Right ventricle myocardium inferior (tissue), 1 donor: Measurements from ENCODE around the gene SLX4. TPM values are rescaled to one million over a fixed set of nuclear protein-coding genes. Genes with fewer than 3 reads are reported as not detected.
"Not testable (repeated sequence)": the region's sequence is repeated elsewhere in the genome, so short reads cannot be mapped to it uniquely, and the experiment has no call there.

ENCODE experiments used
- ATAC-seq: fragments of 200-7000 bp; cut with Tn5 transposase; one replicate; pipeline ENCODE4 v1.9.1; 2020; ENCODE audit warnings: mild to moderate bottlenecking, moderate library complexity
- DNase-seq: peaks from one replicate; pipeline ENCODE4 v3.0.0; 2021; ENCODE audit errors: missing footprints
- intact Hi-C: fragments of 100-400 bp; cut with DNase I; formaldehyde crosslinking; loops from one replicate; pipeline ENCODE4 v1.11.0; 2022
- long read RNA-seq: library from polyadenylated mRNA; unstranded; transcript quantifications from one replicate; pipeline ENCODE4 v2.0.0, GENCODE V29; 2021
- total RNA-seq: library from RNA; stranded (reverse); fragmentation: NEBNext Ultra II Directional; extraction: Animal tissue kit (Norgen Biotek cat#: 25700); gene quantifications from one replicate; pipeline ENCODE4 v1.2.1, GENCODE V29; 2021
- donor health status: DM: no; HTN: yes; CAD: no; lungs with severe emphysema.

The SLX4 gene
- 3.3 TPM for total RNA-seq
- long read RNA-seq, result 0 reads

DNA sequence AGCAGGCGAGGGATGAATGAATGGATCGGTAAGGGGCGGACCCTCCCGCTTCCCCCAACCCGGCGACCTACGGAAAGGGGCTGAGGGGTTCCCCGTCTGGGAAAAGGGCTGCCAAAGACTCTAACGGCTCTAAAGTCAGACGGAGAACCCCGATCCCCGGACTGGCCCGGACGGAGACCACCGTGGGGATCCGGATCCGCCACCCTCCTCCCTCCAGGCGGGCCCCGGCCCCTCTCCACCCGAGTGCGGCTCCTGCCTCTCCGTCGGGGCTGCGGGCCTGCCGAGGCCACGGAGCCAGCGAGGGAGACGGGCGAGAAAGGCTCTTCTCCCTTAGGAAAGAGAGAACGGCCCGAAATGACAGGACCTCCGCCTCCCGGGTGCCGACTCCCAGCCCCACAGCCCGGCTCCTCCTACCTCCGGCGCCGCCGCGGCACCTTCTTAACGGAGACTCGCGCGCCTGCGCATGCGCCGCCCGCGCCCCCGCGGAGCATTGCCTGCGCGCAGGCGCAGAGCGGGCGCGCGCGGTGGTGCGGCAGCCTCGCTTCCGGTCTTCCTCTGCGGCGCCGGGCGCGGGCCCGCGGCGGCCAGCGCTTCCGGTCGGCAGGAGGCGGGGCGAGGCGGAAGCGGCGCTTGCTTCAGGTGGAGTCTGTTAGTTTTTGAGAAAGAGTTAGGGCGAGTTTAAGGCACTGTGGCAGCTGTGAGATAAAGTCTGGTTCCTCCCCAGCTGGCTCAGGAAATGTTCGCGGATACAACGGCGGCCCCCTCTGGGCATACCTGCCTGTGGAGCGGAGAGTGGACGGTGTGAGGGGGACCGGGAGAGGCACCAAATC is at the start of gene SLX4:
SLX4 (minus strand) TSS at position 461 of the 830 bp plus-strand sequence. CDS start 2,642 bp downstream, outside the sequence.
- intact Hi-C loops, result loop anchor here (1.0 kb wide), 1 partner anchor 84 kb away; no protein-coding TSS in a partner anchor
- ATAC-seq (peak; percentile 98), DNase-seq (peak; percentile 96)

- DNase-seq, result no peak
- intact Hi-C loops, result no loop called here
- no peak for ATAC-seq
These were observed 47.8 kb upstream of the SLX4 start for GRCh38 chr16:3659251-3659650.

GRCh38 chr16:3656491-3657468 is 45.4 kb upstream of the SLX4 start:
- ATAC-seq (no peak), DNase-seq (no peak)
- intact Hi-C loops, result no loop called here

DNA sequence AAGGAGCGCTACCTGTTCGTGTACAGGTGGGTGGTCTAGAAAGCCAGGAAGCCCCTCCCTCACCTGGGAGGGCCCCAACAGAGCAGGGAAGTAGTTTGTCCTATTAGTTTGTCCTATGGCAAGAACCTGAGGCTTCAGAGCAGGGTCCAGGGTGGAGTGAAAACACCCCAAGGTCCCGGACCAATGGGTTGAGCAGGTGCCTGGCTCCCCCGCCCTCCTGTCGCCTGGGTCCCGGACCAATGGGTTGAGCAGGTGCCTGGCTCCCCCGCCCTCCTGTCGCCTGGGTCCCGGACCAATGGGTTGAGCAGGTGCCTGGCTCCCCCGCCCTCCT is 44.7 kb upstream of the SLX4 start:
- ATAC-seq, intact Hi-C loops, DNase-seq: not testable (repeated sequence)

DNA sequence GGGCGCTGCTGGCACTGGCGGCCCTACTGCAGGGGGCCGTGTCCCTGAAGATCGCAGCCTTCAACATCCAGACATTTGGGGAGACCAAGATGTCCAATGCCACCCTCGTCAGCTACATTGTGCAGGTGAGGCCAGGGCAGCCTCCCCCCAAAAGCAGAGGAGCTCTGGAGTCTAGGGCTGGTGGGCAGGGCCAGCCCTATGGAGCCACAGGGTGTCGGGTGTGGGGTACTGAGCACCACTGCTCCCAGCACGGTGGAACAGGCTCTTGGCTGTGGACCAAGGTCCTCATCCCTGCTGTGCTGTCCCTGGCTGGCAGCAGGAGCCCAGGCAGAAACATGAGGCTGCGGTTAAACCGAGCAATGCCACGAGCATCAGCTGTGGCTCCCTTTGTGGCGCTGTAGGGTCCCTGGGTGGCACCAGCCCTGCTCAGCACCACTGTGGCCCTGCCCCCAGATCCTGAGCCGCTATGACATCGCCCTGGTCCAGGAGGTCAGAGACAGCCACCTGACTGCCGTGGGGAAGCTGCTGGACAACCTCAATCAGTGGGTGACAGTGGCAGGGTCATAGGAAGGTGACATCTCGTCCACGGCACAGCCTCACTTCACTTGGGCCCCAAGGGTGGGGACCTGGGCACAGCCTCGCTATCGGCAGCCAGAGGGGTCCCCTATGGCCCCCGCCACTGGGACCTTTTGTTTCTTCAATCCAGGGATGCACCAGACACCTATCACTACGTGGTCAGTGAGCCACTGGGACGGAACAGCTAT is 44.2 kb upstream of the SLX4 start:
- no peak for DNase-seq
- no peak for ATAC-seq
- intact Hi-C loops, result no loop called here

DNA sequence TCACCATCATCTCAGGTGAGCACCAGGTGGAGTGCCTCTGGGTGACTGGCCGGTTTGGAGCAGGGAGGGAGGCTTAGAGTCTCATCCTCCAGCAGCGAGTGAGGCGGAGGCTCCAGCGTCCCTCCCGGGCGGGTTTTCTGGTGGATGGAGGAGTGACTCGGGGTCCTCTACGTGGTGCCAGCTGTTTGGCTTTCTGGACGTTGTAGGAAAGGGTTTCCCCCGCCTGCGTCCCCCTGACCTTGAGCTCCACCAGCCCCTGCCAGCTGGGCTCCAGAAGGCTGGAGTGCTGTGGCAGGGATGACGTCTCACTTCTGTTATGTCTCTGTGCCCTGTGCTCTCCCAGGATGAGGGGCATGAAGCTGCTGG is 43.6 kb upstream of the SLX4 start:
- ATAC-seq (no peak), DNase-seq (no peak)
- intact Hi-C loops, result no loop called here

GRCh38 chr16:3654249-3654991 is 43.0 kb upstream of the SLX4 start, which contains the start of gene DNASE1:
DNASE1 (plus strand) TSS chr16:3654691; CDS start chr16:3655374, 683 bp downstream.
- DNase-seq, result no peak
- intact Hi-C loops, result no loop called here
- peak; percentile 51 for ATAC-seq

DNA sequence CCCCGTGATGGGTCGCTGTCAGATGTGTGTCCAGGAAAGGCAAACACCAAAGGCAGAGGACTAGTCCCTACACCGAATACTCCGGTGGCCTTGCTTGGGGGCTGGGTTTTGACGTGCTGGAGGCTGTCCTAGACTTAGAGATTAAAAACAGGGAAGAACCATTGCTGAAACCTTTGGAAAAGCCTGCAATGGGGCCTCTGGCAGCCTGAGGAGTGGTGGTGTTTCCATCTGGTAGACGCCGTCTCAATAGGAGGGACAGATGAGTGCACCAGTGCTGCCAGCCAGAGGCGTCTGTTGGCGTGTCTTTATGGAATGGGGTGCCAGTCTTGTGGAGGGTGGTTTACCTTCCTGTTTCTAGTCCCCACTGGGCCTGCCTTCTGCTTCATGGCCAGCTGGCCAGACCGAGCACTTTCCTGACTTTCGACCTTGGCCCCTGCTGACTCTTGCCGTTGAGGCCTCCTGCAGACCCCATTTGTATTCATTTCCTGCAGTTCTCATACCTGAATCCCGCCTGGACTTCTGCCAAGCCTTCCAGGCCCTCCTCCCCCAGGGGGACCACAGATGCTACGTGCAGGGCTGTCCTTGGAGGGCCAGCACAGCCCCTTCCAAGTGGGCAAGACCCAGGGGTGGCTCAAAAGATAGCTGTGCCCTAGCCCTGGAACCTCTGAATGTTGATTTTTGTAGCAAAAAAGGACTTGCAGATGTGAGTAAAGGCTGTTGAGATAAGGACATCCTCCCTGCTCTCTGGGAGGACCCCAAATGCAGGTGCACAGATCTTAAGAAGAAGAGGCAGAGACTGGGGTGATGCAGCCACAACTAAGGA is 41.2 kb upstream of the SLX4 start:
- intact Hi-C loops, result no loop called here
- DNase-seq, result no peak
- ATAC-seq, result no peak

- ATAC-seq, result no peak
- intact Hi-C loops, result no loop called here
- no peak for DNase-seq
These were observed 40.3 kb upstream of the SLX4 start for GRCh38 chr16:3651461-3652372.

DNA sequence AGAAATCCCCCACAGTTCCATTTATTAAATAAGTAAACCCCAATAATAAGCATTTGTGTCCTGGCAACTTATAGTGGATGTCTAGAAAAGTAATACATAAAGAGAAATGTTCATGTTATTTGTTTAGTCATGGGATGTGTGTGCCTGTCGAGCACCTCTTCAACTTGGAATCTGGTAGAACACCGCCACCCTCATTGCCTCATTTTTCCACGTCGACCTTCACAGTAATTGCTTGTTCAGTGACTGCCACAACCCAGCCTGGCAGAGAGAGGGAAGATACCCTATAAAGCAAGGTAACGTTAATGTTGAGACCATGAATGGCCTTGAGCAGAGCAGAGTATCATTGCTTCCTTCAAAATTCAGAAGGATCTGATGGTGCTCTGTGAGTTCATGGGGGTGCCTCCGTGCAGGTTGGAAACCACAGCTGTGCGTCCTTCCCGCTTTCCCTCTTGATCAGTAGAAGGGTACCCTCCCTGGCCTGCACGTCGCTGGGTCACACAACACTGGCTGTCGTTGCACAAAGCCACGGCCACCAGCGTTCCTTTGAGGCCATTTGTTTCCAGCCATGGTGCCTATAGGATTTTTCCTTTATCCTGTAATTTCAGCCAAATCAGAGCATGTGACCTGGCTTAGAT is 39.3 kb upstream of the SLX4 start:
- ATAC-seq (no peak), DNase-seq (no peak)
- intact Hi-C loops, result no loop called here

- ATAC-seq (no peak), DNase-seq (no peak)
- intact Hi-C loops, result no loop called here
These were observed 35.0 kb upstream of the SLX4 start for GRCh38 chr16:3646348-3646920.

DNA sequence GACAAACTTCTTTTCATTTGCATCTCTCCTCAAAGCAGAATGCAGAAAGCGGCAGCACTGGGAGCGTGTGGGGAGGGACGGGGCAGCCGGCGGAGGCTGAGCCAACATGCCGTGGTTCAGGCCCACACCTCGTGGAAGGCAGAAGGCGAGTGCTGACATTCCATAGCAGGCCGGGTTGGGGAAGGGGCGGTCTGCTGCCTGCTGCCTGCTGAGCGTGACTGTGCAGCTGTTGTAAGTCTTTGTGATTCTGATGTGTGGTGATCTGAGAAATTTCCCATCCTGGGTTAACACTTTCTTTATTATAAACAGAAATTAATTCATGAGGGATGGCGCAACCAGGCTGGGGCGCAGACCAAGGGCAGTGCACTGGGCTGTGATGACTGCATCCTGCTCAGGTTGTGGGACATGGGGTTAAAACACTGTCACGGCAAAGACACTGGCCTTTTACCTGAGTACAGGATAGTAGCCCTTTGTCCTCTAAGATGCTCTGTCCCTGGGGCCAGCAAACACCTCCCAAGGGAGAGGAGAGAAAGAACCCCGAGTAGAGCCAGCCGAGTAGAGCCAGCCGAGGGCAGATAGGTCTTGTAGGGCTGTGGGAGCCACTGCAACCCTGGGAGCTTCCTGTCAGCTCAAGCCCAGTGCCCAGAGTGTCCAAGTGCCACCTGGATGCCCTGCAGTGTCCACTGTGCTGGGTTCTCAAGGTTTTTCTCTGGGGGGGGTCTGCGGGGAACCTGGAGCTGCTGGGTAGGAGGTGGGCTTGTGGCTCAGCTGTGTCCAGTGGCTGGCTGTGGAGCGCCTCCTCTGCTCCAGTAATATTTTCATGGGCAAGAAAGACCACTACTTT is 34.3 kb upstream of the SLX4 start:
- ATAC-seq (no peak), DNase-seq (no peak)
- intact Hi-C loops, result no loop called here

GRCh38 chr16:3645108-3645503 is 33.7 kb upstream of the SLX4 start:
- no peak for DNase-seq
- ATAC-seq, result no peak
- intact Hi-C loops, result no loop called here

GRCh38 chr16:3643095-3643730 is 31.8 kb upstream of the SLX4 start:
- intact Hi-C loops, result no loop called here
- DNase-seq (no peak), ATAC-seq (no peak)
